HG02884 (cell line): ENCODE data around the gene ISG20L2.

ENCODE experiments used
- ATAC-seq: cut with Tn5 transposase; IDR thresholded peaks from one replicate; pipeline ENCODE4 v1.9.1; 2021; ENCODE audit warnings: mild to moderate bottlenecking, moderate library complexity; ENCODE audit not compliant: unreplicated experiment

Gene ISG20L2

DNA sequence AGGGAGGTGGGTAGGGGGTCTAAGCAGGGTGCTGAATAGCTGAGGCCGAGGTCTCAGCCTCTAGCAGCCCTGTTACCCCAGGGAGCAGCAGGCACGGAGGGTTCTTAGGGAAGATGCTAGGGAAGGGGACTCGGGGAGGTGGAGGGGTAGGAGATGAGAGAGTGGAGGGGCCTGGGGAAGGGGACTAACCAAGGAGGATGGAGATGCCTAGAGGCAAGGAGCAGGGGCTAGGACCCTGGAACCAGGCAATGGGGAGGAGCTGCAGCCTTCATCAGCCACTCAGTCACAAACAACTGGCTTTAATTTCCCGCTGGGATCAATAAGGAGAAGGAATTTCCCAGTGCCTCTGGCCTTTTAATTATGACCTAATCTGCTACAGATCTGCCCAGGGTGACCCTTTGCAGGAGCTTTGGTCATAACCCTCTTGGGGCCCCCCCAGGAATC, 20.3 kb downstream of the ISG20L2 start:
- ATAC-seq, result no peak

DNA sequence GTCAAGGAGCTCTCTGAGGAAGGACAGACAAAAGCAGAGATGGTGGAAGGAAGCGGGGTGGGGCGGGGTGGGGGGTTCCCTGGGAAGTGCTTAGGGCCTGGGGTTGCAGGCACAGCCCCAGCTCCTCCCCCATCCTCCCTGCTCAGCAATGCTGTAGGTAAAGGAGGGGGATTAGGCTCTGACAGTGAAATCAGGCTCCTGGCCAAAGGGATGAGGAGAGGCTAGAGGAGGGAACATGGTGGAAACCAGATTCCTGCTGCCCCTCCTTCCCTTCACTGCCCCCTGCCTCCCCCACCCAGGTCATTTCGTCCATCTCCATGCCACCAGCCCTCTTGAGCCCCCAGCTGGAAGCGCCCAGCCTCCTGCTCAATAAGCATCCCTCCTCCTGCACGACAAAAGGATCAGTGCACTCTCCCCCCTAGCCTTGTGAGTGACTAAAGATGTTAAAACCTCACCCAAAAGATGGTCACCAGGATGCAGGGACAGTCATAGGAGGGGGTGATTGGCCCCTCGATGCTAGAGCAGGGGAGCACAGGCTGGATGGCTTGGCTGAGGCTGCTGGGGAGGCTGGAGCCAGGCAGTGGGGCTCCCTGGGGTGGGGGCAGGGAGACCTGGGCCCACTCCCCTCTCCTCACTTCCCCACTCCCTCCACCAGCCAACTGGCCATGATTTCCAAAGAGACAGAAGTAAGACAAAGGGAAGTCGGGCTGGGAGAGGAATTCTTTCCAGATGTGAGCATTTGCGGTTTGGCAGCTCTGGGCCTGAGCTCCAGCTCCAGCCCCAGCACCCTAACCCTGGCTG, 20.9 kb downstream of the ISG20L2 start:
- ATAC-seq, result no peak

DNA sequence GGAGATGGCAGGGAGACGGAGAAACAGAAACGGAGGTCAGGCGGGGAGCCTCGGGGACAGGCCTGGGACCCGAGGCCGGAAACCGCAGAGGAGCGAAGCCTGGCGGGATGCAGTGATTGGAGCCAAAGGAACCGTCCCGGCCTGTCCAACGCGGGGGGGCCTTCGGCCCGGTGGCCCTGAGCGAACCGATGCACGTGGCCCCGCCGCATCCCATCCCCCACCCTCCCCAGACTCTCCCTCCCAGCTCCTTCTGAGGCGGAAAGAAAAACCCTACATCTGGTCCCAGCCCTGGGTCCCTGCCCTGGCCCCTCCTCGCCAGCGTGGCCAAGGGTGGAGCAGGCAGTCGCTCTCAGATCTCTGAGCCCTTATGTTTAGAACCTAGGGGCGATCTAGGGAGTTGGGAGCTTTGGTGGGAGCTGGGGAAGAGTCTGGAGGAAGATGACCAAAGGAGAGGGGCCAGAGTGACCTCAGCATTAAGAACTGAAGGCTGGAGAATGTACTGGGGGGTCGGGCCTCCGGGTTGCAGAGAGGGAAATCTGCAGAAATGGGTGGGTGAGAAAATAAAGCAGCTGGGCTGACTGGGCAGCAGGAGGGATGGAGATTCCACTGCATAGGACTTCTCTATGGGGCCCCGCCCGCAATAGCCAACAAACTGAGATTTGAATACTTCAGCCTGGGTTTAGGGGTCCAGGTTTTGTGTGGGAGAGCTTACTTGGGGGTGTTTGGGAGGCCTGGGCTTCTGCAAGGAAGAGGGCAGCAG, 21.7 kb downstream of the ISG20L2 start:
- no peak for ATAC-seq

DNA sequence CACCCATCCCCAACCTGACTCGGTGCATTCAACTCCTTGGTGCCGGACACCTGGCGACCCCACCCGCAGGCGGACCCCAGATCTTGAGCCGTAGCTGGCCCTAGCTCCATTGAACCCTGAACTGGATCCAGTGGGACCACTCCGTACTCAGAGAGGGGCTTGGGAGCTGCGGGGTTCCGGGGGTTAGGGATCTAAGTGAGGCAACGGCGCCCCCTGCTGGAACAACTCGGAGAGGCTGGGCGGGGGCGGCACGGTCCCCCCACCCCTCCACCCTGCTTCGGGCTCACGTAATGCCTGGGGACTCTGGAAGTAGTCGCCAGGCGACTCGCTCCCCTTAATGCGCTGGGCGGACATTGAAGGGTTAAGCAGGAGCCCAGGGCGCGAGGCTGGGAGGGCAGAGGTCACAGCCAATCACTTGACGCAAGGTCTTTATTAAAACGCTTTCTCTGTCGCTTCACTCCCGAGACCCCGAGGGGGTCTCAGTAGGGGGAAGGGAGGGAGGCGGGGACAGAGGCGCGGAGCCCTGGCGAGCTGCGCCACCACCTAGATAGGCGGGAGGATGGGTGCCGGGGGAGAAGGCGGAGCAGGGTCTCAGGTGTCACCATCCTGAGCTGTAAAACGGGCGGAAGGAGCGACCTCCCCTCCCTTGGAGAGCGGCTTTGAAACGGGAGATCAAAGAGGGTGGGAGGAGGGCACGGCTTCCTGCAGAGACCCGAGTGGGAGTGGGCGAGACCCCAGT, 22.5 kb downstream of the ISG20L2 start:
- ATAC-seq, result no peak

DNA sequence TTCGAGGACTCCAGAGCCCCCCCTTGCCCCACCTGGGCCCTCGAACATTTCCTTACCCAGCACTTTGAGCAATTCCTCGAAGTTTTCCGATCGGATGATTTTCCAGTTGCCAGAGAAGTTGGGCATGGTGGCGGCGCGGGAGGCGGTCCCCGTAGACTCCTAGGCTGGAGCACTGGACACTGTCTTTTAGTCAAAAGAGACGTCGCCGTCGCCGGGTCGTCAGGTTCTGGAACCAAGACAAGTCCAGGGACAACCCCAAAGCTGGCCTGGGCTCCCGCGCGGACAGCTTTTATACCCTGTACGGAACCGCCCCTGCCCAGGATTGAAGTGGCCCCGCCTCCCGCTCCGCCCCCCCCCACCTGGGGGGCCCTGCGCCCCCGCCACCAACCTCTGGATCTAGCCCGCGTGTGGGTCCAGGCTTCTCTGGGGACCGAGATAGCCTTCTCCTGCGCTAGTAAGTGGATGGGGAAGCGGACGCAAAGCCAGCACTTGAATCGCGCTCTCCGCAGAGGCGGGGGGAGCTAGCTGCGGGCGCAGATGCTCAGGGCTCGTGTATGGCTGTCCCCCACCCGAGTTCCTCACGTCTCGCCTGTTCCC, 23.1 kb downstream of the ISG20L2 start, which contains the start of gene CRABP2:
TSS of gene CRABP2 (minus strand) at position 263 of the 597 bp plus-strand sequence. CDS start at position 126, 137 bp downstream.
- ATAC-seq, result no peak

DNA sequence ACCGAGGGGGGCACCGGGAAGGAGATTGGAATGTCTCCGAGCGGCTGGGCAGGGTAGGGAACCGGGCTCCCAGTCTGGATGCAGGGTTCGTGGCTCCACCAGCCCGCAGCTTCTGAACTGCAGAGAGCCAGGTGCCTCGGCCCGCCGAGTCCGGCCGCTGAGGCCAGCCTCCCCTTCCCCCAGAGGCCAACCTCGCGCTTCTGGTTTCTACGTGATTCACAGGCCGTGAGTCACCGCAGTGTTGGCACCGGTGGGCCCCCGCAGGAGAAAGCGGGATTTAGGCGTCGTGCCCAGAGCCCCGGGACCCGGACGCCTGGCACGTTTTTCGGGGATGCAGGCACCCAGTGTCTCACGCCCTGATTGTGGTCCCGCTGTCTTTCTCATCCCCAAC, 23.6 kb downstream of the ISG20L2 start:
- ATAC-seq, result no peak

DNA sequence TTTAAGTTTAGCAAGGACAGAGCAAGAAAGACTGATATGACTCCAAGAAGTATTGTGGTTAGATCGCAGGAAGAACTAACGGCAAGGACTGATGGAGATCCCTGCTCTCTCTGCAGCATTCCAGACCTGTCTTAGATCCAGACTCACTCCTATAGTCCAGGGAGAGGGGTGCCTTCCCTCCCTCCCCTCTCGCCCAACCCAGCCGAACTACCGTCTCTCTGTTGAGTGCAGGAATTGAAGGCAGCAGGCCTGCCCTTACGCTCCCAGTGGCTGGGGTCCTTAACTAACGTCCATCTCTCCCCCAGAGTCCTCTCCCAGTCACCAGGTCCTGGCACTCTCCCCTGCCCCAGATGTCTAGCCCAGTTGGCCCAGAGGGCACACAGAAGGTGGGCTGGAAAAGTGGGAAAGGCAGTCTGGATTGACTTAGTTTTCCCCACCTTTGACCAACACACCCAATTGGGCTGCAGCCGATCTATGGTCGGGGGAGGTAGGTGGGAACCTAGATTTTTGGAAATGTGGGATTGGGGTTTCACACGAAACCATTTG, 24.3 kb downstream of the ISG20L2 start:
- ATAC-seq, result no peak

DNA sequence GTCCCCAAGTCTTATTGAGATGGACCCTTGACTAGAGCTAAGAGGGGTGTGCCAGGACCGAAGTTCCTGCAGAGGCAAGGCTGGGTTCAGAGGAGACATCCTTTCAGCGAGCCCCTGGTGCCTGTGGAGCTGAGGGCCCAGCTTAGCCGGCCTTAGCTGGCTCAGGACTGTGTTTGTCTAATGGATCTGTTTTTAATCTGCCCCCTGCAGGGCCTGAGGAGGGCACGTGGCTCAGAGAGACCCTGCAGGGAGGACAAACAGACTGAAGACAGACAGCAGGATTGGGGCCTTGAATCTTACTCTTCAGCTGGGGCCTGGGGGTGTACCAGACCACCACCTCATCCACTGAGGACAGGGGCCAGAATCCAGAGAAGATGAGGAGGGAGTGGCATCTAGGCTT, 24.8 kb downstream of the ISG20L2 start:
- no peak for ATAC-seq

DNA sequence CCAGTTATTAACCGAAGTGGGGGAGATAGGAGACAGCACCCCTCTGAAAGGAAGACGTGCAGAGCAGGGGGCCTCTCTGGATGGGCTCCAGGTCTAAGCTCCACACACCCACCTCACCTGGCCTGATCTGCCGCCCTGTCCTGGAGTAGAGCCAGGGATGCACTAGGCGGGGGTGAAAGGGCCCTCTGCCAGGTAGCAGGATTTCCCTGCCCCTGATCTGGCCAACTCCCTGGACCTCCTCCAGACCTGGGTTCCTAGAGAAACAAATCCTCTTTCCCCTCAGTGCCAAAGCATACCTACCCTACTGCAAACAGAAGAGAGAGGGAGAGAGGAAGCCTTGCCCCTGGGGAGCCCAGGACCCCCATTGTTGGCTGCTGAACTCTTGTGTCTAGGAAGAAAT, 25.2 kb downstream of the ISG20L2 start:
- no peak for ATAC-seq

DNA sequence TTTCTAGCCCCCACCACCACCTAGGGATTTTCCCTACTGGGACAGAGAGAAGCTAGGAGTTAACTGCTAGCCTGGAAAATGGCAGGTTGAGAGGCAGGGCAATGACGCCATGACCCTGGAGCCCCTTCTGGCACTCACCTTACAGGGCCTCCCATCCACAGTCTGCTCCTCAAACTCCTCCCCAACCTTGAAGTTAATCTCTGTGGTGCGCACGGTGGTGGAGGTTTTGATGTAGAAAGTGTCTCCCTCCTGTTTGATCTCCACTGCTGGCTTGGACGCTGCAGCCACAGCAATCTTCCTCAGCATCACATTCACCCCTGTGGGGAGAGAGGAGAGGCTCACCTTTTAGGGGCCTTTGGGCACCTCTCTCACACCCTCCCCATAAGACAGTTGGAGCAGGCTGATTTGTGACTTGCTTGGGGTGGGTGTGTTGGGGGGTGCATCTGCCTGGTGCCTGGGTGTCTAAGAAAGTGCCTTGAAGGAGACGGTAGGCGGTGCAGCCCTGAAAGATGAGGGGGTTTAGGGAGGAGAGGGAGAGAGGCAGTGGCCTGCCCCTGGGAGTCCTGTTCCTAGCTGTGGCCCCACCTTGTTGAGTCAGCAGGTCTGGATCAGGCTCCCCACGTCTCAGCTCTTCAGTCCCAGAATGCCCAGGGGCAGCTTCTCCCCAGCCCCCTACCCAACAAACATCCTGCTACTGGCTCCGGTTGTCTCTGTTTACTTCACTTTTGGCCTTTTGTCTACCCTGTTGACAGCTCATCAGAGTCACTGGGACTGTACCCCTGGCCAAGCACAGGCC, 27.6 kb downstream of the ISG20L2 start:
- no peak for ATAC-seq

DNA sequence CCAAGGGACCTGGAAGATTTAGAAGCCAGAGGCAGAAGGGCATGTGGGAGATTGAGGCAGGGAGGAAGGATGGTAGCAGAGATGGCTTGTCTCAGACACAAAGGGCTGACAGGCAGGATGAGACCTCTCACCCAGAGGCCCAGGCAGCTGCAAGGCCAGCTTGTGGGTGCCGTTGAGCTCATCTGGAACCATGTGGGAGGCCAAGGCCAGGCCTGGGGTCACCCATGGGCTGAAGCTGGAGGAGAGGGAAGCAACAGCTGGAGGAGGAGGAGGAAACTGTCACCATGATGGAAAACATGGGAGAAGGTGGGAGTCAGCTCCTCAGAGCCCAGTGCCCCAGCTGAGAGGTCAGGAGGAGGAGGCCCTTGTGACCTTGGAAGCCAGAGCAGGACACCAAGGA, 29.6 kb downstream of the ISG20L2 start:
- ATAC-seq, result no peak

DNA sequence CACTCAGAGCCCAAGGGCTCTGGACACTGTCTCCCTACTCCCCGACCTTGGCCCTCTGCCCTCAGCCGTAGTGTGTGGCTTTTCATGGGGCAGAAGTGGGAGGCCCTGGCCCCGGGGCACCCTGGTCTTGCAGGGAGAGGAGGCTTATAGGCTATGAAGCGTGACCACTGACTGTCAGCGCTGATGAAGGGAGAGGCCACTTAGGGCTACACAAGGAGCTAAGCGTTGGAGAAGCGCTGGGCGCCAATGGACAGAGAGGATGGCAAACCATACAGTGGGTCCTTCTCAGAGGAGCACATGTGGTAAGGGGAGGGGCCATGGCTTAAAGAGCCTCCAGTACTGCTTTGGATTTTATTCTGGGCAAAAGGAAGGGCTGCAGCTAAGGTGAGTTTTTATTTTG, 31.1 kb downstream of the ISG20L2 start:
- ATAC-seq, result no peak

DNA sequence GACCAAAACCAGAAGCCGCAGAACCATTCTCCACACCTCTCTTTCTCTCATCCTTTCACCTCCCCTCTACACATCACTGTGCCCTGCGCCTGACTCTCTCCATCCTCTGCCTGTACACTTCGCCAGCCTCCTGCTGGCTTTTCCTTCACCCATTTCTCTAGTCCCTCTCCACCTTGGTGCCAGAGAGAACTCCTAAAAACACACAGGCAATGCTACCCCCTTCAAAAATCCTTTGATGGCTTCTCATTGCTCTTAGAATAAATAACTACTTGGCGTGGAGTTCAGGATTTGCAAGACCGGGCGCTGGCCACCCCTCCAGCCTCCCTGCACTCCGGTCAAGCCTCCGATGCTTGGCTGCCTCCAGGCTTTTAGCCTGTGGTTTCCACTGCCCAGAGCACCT, 31.8 kb downstream of the ISG20L2 start:
- no peak for ATAC-seq

DNA sequence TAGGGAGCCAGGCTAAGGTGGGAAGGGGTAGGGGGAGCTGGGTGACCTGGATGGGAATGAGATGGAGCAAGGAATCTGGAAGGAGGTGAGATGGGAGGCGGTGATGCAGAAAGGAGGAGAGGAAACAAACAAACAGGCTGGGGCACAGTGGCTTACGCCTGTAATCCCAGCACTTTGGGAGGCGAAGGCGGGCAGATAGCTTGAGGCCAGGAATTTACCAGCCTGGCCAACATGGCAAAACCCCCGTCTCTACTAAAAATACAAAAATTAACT, 33.9 kb downstream of the ISG20L2 start:
- no peak for ATAC-seq

DNA sequence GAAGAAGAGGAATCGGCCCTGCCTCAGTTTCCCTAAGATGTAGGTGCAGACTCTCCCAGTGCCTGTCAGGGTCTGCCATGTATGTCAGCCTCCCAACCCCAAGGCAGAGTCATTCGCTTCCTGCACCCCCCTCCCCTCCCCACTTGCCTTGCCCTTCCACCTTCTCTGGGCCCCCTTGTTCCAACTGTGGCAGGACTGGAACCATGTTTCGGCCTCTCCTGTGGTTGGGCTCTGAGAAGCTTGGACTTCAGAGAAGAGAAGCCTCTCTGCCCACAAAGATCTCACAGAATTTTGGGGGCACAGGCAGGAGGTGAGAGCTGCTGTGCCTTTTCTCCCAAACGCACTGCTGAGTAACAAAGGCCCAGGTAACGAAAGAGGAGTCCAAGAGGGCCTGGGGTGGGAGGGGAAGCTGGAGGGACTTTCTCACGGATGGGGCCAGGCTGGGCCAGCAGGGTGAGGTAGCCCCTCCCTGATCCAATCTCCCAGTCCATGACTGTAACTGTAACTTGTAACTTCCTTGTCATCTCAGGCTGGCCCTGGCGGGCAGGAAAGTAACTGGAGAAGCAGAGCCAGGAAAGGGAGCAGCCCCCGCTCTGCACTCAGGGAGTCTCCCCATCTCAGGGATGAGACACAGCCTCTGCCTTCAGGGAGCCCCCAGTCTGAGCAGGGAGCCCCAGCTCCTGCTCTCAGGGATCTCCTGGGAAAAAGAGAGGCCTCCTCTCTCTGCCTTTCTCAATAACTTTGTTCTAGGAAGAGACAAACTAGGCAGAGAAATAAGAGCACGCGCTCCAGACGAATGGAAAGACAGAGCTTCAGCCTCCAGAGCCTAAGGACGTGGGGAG, 34.5 kb downstream of the ISG20L2 start:
- no peak for ATAC-seq

DNA sequence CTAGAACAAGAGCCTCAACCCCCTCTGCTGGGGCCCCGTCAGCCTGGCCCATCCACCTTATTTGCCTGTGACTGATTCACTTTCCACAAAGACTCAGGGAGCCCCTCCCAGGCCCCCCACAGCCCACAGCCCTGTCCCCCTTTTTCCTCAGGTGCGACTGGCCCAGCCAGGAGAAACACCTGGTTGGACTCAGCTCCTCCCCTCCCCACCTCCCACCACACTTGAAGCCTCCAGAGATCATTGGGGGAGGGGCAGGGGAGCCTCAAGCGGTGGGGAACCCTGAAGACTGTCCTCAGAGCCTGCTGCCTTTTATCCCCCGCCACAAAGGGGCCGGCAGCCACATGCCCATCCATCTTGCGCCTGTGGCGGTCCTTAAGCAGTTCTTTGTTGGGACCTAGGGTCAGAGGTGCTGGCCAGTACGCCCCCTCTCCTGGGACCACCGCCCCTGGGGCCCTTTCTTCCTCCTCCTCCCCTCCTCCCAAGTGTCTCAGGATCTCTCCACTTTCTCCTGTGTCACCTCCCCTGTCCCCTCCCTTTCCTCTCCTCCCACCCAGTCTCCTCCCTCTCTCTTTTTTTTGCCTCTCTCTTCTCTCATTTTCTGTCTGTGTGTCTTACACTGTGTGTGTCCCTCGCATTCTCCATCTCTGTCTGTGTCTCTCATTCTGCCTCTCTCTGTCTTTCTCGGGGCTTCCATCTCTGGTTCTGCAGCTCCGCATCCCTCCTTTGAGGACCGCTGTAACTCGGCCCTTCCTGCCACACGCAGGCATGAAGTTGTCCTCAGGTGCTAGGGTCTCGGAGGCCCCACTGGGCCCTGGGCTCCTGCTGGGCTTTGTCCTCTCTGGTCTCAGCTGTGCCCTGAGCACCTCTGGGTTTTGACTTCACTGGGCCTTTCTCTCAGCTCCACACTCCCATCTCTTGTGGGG, 35.4 kb downstream of the ISG20L2 start:
- no peak for ATAC-seq

DNA sequence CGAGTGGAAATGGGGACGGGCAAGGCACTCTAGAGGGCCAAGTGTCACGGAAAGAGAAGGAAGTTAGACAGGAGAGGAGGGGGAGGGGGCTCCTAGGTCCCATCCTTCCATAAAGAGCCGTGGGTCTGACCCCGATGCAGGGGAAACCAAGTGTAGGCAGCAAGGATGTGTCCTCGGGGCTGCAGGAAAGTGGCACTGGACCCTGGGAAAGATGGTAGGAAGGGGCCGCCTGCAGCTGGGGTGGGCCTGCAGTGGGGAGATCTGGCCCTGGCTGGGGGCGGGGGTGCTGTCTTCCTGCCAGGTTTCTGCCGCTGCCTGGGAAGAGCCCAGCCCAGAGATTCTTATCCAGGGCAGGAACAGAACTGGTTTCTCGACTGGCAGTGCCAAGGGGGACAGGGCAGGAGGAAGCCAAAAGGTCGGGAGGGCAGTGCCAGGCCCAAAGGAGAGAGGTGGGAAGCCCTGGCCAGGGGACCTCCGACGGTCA, 36.1 kb downstream of the ISG20L2 start:
- no peak for ATAC-seq
